RWPE2 (cell line): ENCODE results near the gene MOGAT2.

ENCODE experiments used
- ATAC-seq: fragments of 200-7000 bp; cut with Tn5 transposase; 3 replicates; pipeline ENCODE4 v1.9.1; 2021; ENCODE audit warnings: low read depth
- DNase-seq: peaks from one replicate; pipeline ENCODE4 v3.0.0-alpha.2; 2020; ENCODE audit warnings: low spot score
- H3K27ac ChIP-seq: fragments of 450-650 bp; 2 replicates; pipeline ENCODE4 v1.5.1; 2017; ENCODE audit warnings: mild to moderate bottlenecking; ENCODE audit not compliant: poor library complexity, severe bottlenecking
- H3K27me3 ChIP-seq: fragments of 250-450 bp; sonication (Bioruptor Pico); 2 replicates; pipeline ENCODE4 v1.5.1; 2021; ENCODE audit warnings: mild to moderate bottlenecking, moderate library complexity; ENCODE audit not compliant: insufficient read depth, poor library complexity, severe bottlenecking
- H3K36me3 ChIP-seq: fragments of 250-450 bp; sonication (Bioruptor Pico); 2 replicates; pipeline ENCODE4 v1.5.1; 2020; ENCODE audit warnings: low read depth, mild to moderate bottlenecking, moderate library complexity
- H3K4me1 ChIP-seq: fragments of 250-450 bp; sonication (Bioruptor Pico); 2 replicates; pipeline ENCODE4 v1.5.1; 2021; ENCODE audit warnings: mild to moderate bottlenecking, moderate library complexity; ENCODE audit not compliant: insufficient read depth, poor library complexity, severe bottlenecking
- H3K4me3 ChIP-seq: fragments of 250-450 bp; sonication (Bioruptor Pico); 2 replicates; pipeline ENCODE4 v1.5.1; 2021; ENCODE audit warnings: mild to moderate bottlenecking, moderate library complexity; ENCODE audit not compliant: severe bottlenecking
- H3K9me3 ChIP-seq: fragments of 250-450 bp; sonication (Bioruptor Pico); 2 replicates; pipeline ENCODE4 v1.5.1; 2021; ENCODE audit warnings: mild to moderate bottlenecking, moderate library complexity; ENCODE audit not compliant: severe bottlenecking
- CTCF ChIP-seq: fragments of 450-650 bp; IDR thresholded peaks from one replicate; pipeline ENCODE4 v1.5.1; 2017; ENCODE audit warnings: mild to moderate bottlenecking, moderate library complexity; ENCODE audit not compliant: poor library complexity, severe bottlenecking

Gene MOGAT2

GRCh38 chr11:75780888-75781287 lies 63.2 kb downstream of the MOGAT2 start:
- no peaks in the 10 kb centered on the region for H3K27me3 ChIP-seq
- H3K27ac ChIP-seq = no peak overlapping the region
- no peaks in the 10 kb centered on the region for H3K9me3 ChIP-seq
- DNase-seq = no peak
- peaks cover 14% of the 10 kb centered on the region for H3K4me1 ChIP-seq
- TF ChIP-seq CTCF = no peak
- ATAC-seq = no peak
- H3K4me3 ChIP-seq = no peak overlapping the region
- no peaks in the 10 kb centered on the region for H3K36me3 ChIP-seq

GRCh38 chr11:75781296-75781695 lies 63.7 kb downstream of the MOGAT2 start:
- ATAC-seq = no peak
- Histone ChIP-seq H3K4me3 (no peak overlapping the region), H3K27me3 (no peaks in the 10 kb centered on the region), H3K27ac (no peak overlapping the region), H3K9me3 (no peaks in the 10 kb centered on the region), H3K4me1 (peaks cover 14% of the 10 kb centered on the region), H3K36me3 (no peaks in the 10 kb centered on the region)
- DNase-seq = no peak
- TF ChIP-seq CTCF = no peak

GRCh38 chr11:75781831-75782230 lies 64.2 kb downstream of the MOGAT2 start:
- H3K4me1 ChIP-seq = peaks cover 14% of the 10 kb centered on the region

More at GRCh38 chr11:75781831-75782230, 64.2 kb downstream of the MOGAT2 start:
- ATAC-seq (no peak), DNase-seq (no peak)
- H3K4me3 ChIP-seq = no peak overlapping the region
- H3K9me3 ChIP-seq = no peaks in the 10 kb centered on the region
- H3K36me3 ChIP-seq = no peaks in the 10 kb centered on the region
- no peak overlapping the region for H3K27ac ChIP-seq
- no peaks in the 10 kb centered on the region for H3K27me3 ChIP-seq
- no peak for TF ChIP-seq CTCF
